Raji (cell line): ENCODE data around the gene STX18.

Experiments
- POLR2A ChIP-seq: IDR thresholded peaks from 2 replicates; pipeline ENCODE4 v1.6.1; 2011; ENCODE audit warnings: low read depth, low read length, control low read depth; ENCODE audit not compliant: insufficient read depth

Gene STX18

DNA sequence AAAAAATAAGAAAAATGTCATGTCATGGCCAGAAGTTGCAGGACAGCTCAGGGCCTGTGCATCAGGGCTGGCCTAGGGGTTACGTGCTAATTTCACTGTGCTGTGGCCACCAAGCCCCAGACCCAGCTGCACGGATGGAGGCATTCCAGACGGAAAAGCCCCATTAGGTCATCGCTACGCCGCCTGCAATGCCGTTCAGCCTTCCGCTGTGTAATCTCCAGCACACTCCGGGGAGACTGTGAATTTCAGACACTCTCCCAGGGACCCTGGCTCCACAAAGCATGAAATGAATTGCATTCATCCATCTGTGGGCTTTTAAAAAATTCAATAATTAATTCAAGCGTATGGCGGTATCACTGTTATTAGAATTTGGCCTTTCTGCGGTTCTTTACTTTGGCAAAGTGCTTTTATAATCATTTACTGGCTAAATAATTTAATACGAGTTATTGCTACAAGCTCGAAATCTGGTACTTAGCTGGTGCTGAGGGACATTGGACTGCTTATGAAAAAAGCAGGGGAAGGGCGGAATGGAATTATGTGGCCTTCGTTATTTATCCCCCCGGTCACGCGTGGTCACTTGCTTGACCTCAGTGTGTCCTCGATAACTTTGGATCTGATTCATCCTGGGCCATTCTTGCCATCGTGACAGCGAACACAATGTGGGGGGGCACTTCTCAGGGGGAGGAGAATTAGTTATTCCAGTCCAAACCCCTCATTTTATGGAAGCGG lies 164.0 kb downstream of the STX18 start:
- TF ChIP-seq POLR2A = no peak

DNA sequence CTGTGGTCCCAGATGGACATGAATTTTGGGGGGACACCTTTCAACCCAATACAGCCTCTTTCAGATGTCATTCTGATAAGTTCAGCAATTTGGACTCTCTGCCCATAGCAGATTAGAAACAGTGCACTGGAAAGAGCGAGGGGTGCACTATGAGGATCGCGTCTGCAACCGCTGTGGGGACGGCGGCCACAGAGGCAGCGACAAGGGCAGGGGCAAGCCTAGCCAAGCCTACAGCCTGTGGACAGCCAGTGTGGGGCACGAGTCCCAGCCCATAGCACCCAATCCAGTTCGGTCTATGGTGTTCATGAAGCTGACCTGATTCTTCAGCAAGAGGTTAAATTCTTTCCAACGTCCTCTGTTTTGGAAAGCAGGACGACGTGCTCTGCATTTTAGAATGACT lies 164.7 kb downstream of the STX18 start:
- TF ChIP-seq POLR2A = no peak

DNA sequence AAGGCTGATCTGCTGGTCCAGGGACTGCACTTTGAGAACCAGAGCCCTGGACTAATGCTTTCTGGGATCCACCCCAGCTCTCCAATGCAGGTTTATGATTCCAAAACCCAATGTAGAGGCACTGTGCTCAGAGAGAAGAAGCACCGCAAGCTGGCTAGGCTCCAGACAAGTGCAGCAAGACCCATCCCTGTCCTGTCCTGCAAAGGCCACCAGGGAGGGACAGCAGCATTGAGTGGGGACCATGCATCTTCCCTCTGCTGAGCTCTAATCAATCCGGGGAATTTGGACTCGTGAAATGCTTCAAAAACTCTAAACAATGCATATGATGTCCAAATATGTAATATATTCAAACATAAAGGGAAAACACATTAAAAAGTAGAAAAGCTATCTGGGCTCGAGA lies 165.8 kb downstream of the STX18 start:
- no peak for TF ChIP-seq POLR2A

DNA sequence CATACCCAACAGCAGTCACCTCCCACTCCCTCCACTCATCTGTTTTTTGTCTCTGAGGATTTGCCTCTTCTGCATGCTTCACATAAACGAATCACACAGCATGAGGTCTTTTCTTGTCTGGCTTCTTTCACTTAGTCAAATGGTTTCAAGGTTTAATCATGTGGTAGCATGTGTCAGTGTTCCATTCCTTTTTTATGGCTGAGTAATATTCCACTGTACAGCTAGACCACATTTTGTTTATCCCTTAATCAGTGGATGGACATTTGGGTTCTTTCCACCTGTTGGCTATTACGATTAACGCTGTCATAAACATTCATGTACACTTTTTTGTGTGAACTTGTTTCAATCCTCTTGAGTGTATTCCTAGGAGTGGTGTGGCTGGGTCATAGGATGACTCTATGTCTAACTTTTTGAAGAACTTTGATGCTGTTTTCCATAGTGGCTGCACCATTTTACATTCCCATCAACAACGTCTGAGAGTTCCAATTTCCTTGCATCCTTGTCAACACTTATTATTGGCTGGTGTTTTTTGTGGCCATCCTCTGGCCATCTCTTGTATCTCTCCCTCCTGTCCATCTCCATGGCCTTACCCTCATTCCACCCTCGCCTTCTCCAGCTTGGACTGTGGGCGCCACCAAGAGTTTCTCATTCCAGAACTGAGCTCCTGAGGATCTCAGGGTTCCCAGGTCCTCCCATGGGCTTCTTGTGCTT lies 167.3 kb downstream of the STX18 start:
- no peak for TF ChIP-seq POLR2A
